Gastroesophageal sphincter (tissue), 3 donors: ENCODE measurements around the gene NAALADL2.

ENCODE experiments used
- CTCF ChIP-seq, 4 experiments: fragments of 200-600 bp in 2 of 4; fragments of 450-650 bp in 2 of 4; sonication (generic) in 1 of 4; IDR thresholded peaks; one replicate each; pipeline ENCODE4 v1.5.1; 2017 to 2019; ENCODE audit warnings: antibody characterized with exemption in 4 of 4, mild to moderate bottlenecking in 2 of 4, moderate library complexity in 2 of 4
- POLR2A ChIP-seq, 2 donors: fragments of 450-650 bp; IDR thresholded peaks; one replicate each; pipeline ENCODE4 v1.6.1; 2017; ENCODE audit warnings: antibody characterized with exemption in 2 of 2, mild to moderate bottlenecking in 2 of 2, moderate library complexity in 1 of 2

DNA sequence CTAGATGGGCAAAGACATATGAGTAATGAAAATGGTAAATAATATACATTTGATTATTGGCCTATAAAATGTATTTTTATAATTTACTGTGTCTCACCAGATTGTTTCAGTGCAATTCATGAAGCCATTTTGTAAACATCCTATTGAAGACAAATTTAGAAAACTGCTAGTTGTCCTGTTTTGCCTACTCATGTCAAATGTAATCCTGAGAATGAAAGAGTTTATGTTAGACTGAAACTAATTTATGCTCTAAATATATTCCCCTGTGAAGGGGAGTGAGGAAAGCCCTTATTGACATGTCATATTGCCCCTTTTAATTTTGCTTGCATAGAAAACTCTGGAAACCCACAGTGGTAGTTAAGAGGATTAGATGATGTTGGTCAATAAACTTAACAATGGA lies 610.0 kb downstream of the NAALADL2 start:
- TF ChIP-seq CTCF (IDR thresholded peaks at IDR 0.05) (no peak), POLR2A (IDR thresholded peaks at IDR 0.05) (no peak)
